Osteocyte (in vitro differentiated cells): ENCODE results near the gene EXT2. TPM values are rescaled to one million over a fixed set of nuclear protein-coding genes. Genes with fewer than 3 reads are reported as not detected.

ENCODE experiments used
- DNase-seq: peaks from one replicate; pipeline ENCODE4 v3.0.0; 2021; ENCODE audit warnings: mixed read lengths; ENCODE audit not compliant: unreplicated experiment; ENCODE audit errors: extremely low spot score
- H3K27ac Mint-ChIP-seq: one replicate; pipeline ENCODE4 v1.8.0; 2021; ENCODE audit warnings: mild to moderate bottlenecking, mixed read lengths; ENCODE audit not compliant: unreplicated experiment
- H3K27me3 Mint-ChIP-seq: one replicate; pipeline ENCODE4 v1.8.0; 2021; ENCODE audit warnings: mixed read lengths; ENCODE audit not compliant: unreplicated experiment
- H3K36me3 Mint-ChIP-seq: one replicate; pipeline ENCODE4 v1.8.0; 2021; ENCODE audit warnings: mixed read lengths; ENCODE audit not compliant: unreplicated experiment
- H3K4me1 Mint-ChIP-seq: one replicate; pipeline ENCODE4 v1.8.0; 2021; ENCODE audit warnings: mixed read lengths; ENCODE audit not compliant: unreplicated experiment
- H3K4me3 Mint-ChIP-seq: one replicate; pipeline ENCODE4 v1.8.0; 2021; ENCODE audit warnings: mild to moderate bottlenecking, moderate library complexity, mixed read lengths; ENCODE audit not compliant: unreplicated experiment
- H3K9me3 Mint-ChIP-seq: one replicate; pipeline ENCODE4 v1.8.0; 2021; ENCODE audit warnings: mixed read lengths; ENCODE audit not compliant: unreplicated experiment
- total RNA-seq: library from RNA; stranded (reverse); gene quantifications from 2 replicates; pipeline ENCODE4 v1.2.1, GENCODE V29; 2021
- TF ChIP-seq, protein P1 (sequence below): fragments of 200-600 bp; sonication (generic); IDR thresholded peaks from 2 replicates; pipeline ENCODE4 v1.5.0; 2021; ENCODE audit warnings: antibody characterized with exemption, mild to moderate bottlenecking, moderate library complexity

The EXT2 gene
- total RNA-seq, 1 donor from 2014 or later = 102 TPM

DNA sequence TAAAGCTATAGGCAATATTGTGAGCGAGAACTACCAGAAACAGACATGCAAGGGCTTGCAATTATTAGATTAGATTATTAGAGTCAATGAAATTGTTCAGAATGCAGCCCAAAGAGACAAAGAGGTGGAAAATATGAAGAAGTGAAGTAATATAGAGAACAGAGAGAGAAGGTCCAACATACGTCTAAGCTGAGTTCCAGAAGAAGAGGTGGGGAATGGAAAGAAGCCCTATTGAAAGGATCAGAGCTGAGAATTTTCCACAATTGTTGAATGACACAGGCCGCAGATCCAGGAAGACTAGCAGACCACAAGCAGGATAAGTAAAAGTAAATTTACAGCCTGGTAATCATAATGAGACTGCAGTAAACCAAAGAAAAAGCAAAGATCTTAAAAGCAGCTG lies 93.2 kb downstream of the EXT2 start:
- Mint-ChIP-seq H3K9me3 (peaks cover 17% of the 10 kb centered on the region), H3K4me3 (no peak overlapping the region), H3K27me3 (no peaks in the 10 kb centered on the region), H3K27ac (no peak overlapping the region), H3K4me1 (peaks cover 6% of the 10 kb centered on the region), H3K36me3 (peaks cover 31% of the 10 kb centered on the region)
- DNase-seq = no peak
- TF ChIP-seq, protein P1, sequence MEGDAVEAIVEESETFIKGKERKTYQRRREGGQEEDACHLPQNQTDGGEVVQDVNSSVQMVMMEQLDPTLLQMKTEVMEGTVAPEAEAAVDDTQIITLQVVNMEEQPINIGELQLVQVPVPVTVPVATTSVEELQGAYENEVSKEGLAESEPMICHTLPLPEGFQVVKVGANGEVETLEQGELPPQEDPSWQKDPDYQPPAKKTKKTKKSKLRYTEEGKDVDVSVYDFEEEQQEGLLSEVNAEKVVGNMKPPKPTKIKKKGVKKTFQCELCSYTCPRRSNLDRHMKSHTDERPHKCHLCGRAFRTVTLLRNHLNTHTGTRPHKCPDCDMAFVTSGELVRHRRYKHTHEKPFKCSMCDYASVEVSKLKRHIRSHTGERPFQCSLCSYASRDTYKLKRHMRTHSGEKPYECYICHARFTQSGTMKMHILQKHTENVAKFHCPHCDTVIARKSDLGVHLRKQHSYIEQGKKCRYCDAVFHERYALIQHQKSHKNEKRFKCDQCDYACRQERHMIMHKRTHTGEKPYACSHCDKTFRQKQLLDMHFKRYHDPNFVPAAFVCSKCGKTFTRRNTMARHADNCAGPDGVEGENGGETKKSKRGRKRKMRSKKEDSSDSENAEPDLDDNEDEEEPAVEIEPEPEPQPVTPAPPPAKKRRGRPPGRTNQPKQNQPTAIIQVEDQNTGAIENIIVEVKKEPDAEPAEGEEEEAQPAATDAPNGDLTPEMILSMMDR = no peak

DNA sequence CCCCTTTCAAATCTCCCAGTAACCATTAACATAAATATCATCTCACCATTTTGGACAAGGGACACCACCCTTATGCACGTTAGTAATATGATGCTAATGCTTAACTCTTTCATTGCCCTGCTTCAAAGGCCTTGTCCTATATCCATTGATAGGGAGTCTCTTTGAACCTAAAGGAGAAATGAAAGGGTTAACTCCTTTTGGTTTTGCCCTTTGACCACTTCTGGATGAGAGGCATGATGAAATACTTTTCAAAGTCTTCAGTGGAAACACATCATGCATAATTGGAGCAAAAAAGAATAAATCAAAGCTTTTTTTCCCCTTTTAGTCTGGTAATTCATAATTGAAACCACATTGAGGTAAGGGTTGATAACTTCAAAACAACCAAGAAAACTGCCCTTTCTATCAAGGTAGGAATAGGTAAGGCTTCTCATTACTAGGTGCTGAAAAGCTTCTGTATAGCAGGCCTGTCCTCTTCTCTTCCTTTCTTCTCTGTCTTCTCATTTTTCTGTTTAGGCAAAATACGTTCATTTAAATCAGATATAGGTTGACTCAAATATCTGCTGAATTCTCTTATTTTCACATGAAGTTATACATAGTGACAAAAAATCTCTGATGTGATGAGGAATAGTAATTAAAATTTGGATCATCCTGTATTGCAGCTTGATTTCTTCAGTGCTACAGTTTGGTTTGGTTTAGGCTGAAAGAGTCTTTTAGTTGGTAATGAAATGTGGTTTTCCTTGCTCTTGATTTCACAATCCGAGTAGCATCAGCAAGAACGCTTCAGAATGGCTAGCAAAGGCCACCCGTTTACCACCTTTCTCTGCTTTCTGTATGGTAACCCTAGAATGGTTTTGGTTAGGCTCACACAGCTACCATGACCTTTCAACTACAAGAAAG lies 94.8 kb downstream of the EXT2 start:
- Mint-ChIP-seq H3K9me3 (peaks cover 12% of the 10 kb centered on the region), H3K27ac (no peak overlapping the region), H3K4me1 (peaks cover 2% of the 10 kb centered on the region), H3K36me3 (peaks cover 29% of the 10 kb centered on the region), H3K27me3 (no peaks in the 10 kb centered on the region), H3K4me3 (no peak overlapping the region)
- TF ChIP-seq, protein P1 = no peak
- DNase-seq = no peak

DNA sequence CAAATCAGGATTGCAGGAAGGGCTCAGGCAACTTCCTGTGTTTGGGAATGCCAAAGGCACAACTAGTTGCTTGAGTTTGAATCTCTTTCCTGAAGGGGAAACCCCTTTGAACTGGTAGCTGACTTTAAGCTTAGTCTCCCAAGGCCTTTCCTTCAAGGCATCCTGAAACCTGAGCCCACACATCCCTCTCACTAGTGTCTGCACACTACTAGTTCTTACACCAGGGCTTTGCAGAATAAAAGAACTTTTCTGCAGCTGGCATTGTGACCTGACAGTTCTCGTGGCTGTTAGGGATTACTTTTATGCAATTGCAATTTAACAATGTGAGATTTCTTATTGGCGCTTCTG lies 95.4 kb downstream of the EXT2 start:
- Mint-ChIP-seq H3K27ac (no peak overlapping the region), H3K4me1 (peaks cover 2% of the 10 kb centered on the region), H3K36me3 (peaks cover 29% of the 10 kb centered on the region), H3K4me3 (no peak overlapping the region), H3K27me3 (no peaks in the 10 kb centered on the region), H3K9me3 (peaks cover 12% of the 10 kb centered on the region)
- no peak for DNase-seq
- TF ChIP-seq, protein P1 = no peak

DNA sequence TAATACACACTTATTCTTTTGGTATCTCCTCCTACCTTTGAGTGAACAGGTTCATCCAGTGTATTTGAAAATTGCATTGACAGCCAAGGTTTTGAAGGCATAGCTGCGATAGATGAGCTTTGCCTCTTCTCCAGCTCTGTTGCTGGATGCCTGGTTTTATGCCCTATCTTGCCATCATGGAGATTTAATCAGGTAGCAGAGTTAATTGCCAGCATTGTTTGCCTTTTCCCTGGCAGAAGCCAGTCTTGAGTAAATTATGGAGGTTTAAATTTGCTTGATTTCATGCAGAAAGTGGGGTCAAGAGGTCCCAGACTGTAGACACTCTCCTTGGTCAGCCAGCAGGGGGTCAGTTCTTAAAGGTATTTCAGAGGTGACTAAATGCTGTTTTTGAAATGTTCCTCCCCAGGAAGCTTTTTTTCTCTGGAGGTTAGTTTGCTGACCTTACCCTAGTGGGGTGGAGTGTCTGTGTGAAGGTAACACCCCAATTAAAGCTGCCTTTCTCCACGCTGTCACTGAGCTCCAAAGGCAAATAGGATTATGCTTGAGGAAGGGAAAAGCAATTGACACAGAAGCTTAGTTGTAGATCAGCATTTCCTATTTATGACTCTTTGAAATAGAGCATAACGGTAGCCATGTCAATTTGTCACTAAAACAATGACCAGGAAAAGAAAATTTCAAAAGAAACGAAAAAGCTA lies 96.0 kb downstream of the EXT2 start:
- no peak for DNase-seq
- Mint-ChIP-seq H3K27me3 (no peaks in the 10 kb centered on the region), H3K36me3 (peaks cover 33% of the 10 kb centered on the region), H3K27ac (no peak overlapping the region), H3K4me3 (no peak overlapping the region), H3K4me1 (peaks cover 2% of the 10 kb centered on the region), H3K9me3 (peaks cover 16% of the 10 kb centered on the region)
- TF ChIP-seq, protein P1 = no peak

- Mint-ChIP-seq H3K27ac (no peak overlapping the region), H3K36me3 (peaks cover 38% of the 10 kb centered on the region), H3K4me1 (peaks cover 2% of the 10 kb centered on the region), H3K4me3 (no peak overlapping the region), H3K9me3 (peaks cover 21% of the 10 kb centered on the region), H3K27me3 (no peaks in the 10 kb centered on the region)
- TF ChIP-seq, protein P1 = no peak
- DNase-seq = no peak
Measured at GRCh38 chr11:44192017-44192385, 96.5 kb downstream of the EXT2 start.
